D721Med (cell line): Measurements from ENCODE around the gene YJEFN3.

Source experiments
- DNase-seq: peaks from one replicate; pipeline ENCODE4 v3.0.0; 2011; ENCODE audit warnings: low spot score; ENCODE audit not compliant: insufficient read length
- FAIRE-seq: peaks from 2 replicates; lab custom pipeline; 2011; peaks lifted over from hg19 to GRCh38; lab: Jason Lieb, UNC
- TF ChIP-seq, protein P1 (sequence below): IDR thresholded peaks from 2 replicates; pipeline ENCODE4 v1.5.1; 2012; ENCODE audit warnings: mild to moderate bottlenecking, control low read depth; ENCODE audit not compliant: insufficient read depth; ENCODE audit errors: missing control alignments

Gene YJEFN3

DNA sequence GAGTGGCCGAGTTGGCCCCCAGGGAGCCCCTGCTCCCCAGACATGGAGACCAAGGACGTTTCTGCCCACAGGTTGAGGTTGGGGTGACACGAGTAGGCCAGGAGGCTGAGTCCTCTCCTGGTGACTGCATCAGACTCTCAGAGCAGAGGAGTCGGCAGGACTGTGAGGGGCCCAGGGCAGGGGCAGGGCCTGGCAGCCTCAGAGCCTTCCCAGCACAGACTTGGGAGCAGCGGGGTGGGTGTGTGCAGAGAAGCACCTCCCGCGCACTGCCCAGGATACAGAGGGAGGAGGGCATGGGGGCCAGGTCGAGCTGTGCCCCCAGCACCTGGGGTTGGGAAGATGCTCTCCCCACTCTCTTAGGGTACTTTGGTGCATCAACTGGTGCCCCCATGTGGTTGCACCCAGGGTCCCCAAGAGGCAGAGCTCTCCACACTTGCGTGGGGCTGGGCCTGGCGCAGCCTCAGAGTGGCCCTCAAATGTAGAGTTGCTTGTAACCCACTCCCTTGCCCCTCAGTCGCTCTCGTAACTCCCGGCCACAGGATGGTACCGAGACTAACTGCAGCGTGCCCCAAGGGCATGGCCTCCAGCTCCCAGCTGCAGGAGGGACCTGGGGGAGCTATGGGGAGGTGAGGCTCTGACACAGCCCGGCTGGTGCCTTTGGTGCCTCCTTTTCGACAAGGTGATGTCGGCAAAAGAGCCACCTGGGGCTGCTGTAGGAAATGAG is 29.3 kb upstream of the YJEFN3 start:
- DNase-seq, result no peak
- no peak for FAIRE-seq
- TF ChIP-seq, protein P1, sequence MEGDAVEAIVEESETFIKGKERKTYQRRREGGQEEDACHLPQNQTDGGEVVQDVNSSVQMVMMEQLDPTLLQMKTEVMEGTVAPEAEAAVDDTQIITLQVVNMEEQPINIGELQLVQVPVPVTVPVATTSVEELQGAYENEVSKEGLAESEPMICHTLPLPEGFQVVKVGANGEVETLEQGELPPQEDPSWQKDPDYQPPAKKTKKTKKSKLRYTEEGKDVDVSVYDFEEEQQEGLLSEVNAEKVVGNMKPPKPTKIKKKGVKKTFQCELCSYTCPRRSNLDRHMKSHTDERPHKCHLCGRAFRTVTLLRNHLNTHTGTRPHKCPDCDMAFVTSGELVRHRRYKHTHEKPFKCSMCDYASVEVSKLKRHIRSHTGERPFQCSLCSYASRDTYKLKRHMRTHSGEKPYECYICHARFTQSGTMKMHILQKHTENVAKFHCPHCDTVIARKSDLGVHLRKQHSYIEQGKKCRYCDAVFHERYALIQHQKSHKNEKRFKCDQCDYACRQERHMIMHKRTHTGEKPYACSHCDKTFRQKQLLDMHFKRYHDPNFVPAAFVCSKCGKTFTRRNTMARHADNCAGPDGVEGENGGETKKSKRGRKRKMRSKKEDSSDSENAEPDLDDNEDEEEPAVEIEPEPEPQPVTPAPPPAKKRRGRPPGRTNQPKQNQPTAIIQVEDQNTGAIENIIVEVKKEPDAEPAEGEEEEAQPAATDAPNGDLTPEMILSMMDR, result no peak

DNA sequence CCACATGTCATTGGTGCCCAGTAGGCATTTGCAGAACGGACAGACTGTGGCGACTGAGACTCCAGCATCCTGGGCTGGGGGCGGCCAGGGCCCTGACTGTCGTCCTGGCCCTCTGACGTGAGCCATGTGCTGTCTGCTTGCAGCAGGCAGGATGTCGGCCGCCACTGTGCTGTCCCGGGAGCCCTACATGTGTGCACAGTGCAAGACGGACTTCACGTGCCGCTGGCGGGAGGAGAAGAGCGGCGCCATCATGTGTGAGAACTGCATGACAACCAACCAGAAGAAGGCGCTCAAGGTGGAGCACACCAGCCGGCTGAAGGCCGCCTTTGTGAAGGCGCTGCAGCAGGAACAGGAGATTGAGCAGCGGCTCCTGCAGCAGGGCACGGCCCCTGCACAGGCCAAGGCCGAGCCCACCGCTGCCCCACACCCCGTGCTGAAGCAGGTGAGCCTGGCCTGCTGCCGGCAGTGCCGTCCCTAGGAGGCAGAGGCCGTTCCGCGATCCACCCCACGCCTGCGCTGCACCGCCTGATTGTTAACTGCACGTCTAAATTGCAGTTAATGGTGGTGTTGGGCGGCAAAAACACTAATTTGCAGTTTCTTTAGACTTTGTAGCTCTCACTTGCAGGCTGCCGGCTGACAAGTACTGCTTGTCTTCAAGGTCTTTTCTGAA is 27.6 kb upstream of the YJEFN3 start:
- TF ChIP-seq, protein P1, result no peak
- FAIRE-seq, result no peak
- DNase-seq, result no peak

DNA sequence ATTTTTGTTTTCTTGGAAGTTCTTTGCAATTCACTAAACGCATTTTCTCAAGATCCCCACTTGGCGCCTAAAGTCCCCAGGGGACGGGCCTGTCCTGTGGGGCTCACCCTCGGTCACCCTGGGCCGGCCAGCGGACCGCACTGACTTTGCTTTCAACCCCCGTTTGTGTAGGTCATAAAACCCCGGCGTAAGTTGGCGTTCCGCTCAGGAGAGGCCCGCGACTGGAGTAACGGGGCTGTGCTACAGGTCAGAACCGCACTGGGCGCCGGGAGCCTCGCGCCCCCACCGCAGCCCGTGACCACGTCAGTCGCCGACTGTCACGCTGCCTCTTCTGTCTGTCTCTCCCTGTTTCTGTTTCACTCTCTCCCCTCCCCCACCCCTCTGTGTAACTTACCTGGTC is 26.9 kb upstream of the YJEFN3 start:
- TF ChIP-seq, protein P1, result no peak
- DNase-seq, result no peak
- no peak for FAIRE-seq

DNA sequence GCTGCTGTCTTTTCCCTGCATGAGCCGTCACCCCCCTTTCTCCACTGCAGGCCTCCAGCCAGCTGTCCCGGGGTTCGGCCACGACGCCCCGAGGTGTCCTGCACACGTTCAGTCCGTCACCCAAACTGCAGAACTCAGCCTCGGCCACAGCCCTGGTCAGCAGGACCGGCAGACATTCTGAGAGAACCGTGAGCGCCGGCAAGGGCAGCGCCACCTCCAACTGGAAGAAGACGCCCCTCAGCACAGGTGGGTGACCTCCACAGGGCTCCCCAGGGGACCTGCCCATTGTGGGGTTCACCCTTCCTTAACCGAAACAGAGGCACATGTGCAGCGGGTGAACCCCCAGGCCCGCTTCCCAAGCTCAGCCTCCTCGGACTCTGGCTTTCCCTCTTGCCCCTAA is 26.4 kb upstream of the YJEFN3 start:
- DNase-seq (no peak), FAIRE-seq (no peak)
- TF ChIP-seq, protein P1, result no peak

DNA sequence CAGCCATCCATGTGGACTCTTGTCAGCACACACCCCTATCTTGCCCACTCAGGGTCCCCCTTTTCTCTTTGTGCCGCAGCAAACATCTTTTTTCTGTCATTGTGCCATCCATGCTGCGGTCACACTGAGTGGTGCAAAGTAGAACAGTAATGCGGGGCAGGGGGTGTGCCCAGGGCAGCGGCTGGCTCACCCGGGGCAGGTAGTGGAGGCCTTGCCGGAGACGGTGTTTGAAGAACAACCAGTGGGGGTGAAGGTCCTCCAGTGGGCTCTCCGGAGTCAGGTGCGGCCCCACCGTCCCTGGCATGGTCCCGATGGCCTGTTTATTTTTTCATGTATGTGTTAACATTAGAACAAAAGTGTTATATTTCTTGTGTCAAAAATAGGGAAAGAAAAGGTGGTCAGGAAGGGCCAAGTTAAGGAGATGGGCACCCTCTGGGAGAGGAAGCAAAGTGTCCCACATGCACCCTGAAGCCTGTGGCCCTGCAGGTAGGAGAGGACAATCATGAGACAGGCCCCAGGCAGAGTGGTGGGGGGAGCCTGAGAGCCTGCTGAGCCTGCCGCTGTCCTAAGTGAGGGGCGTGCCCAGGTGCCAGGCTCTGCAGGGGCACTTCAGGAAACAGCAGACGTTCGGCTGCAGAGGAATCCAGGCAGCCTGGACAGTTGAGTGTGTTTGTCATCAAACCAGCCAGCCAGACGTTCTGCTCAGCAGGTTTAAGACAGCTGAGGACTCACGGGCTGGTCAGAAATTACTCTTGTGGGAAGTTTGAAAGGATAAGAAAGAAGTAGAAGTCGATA is 25.7 kb upstream of the YJEFN3 start:
- DNase-seq (no peak), FAIRE-seq (no peak)
- TF ChIP-seq, protein P1, result no peak

DNA sequence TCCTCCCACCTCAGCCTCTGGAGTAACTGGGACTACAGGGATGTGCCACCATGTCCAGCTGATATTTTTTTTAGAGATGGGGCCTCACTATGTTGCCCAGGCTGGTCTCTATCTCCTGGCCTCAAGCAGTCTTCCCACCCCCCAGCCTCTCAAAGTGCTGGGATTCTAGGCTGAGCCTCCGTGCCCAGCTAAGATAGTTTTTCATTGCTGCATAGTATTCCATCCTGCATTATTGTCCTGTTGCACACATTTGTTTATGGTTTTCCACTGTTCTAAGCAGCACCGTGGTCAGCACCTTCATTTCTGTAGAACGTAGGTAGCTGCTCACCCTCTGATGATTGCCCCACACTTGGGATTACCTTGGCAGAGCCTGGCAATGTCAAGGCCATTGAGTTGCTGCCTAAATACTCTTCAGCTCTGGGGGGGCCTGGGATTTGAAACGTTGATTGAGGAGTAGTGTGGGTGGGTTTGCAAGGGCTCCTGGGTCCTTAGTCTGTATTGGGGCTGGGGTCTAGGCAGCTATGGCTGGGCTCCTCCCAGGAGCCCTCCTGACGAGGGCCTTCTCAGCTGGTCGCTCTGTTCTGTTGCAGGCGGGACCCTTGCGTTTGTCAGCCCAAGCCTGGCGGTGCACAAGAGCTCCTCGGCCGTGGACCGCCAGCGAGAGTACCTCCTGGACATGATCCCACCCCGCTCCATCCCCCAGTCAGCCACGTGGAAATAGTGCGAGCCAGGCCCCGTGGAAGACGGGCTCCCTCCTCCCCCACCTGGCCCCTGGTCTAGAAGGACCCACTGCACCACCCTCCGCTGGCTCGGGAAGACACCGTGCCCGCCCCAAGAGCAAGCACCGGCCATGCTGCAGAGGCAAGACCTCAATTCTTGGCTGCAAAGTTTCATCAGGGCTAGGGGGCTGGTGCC is 23.7 kb upstream of the YJEFN3 start:
- TF ChIP-seq, protein P1, result no peak
- DNase-seq (no peak), FAIRE-seq (no peak)
